Measurements from ENCODE around the gene FNDC8.

- TF ChIP-seq CTCF (IDR thresholded peaks at IDR 0.05; ENCODE audit: control extremely low read depth in 1 of 3, insufficient read depth in 1 of 3, low read depth in 1 of 3, low read length in 3 of 3) (peak; percentile 87 to 97 (median 95)), USF2 (IDR thresholded peaks at IDR 0.05; ENCODE audit: low read length) (peak; percentile 87), ATF2 (IDR thresholded peaks at IDR 0.05; ENCODE audit: low read length) (no peak)
Observed at GRCh38 chr17:35119370-35120165, 1.8 kb upstream of the FNDC8 start, which contains the start of gene RAD51D.
